Measurements from ENCODE around the gene TRPM4.
A peak's percentile ranks its signal among the peaks of the same experiment; 100 is the strongest.
"Not testable (repeated sequence)": the region's sequence is repeated elsewhere in the genome, so short reads cannot be mapped to it uniquely, and the experiment has no call there.

The TRPM4 gene

DNA sequence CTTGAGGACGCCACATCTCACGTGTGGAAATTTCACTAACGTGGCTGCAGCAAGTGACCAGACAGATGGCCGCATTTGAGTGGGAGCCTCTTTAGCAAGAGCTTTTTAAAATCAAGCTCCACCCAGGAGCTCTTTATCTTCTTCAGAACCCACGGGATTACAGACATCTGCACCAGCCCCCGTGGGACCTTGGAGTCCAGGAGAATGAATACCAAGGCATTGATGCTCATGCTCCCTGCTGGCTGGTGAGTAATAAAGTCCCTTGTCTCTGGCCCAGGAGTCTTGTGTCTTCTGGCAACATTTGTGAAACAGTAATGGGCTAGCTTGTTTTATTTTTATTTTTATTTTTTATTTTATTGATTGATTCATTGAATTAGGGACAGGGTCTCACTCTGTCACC lies 64.4 kb downstream of the TRPM4 start:
- POLR2A ChIA-PET (ENCODE audit: low non-redundant PET): interaction anchor here (1.1 kb wide), 1 partner anchor 118 kb away, joined by 5 read pairs; no protein-coding TSS in a partner anchor
- H3K27ac ChIP-seq: no peak overlapping the region
- TF ChIP-seq, protein P1, sequence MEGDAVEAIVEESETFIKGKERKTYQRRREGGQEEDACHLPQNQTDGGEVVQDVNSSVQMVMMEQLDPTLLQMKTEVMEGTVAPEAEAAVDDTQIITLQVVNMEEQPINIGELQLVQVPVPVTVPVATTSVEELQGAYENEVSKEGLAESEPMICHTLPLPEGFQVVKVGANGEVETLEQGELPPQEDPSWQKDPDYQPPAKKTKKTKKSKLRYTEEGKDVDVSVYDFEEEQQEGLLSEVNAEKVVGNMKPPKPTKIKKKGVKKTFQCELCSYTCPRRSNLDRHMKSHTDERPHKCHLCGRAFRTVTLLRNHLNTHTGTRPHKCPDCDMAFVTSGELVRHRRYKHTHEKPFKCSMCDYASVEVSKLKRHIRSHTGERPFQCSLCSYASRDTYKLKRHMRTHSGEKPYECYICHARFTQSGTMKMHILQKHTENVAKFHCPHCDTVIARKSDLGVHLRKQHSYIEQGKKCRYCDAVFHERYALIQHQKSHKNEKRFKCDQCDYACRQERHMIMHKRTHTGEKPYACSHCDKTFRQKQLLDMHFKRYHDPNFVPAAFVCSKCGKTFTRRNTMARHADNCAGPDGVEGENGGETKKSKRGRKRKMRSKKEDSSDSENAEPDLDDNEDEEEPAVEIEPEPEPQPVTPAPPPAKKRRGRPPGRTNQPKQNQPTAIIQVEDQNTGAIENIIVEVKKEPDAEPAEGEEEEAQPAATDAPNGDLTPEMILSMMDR (conservative IDR thresholded peaks at IDR 0.05; ENCODE audit: low read depth): no peak
- CTCF ChIA-PET: interaction anchor here (0.8 to 2.2 kb wide), 2 partner anchors 124 to 221 kb away, joined by 6 to 10 read pairs; no protein-coding TSS in a partner anchor
- DNase-seq (ENCODE audit: low spot score): no peak

GRCh38 chr19:49222528-49222927 lies 64.9 kb downstream of the TRPM4 start:
- no peak overlapping the region for H3K27ac ChIP-seq
- ChIA-PET POLR2A (ENCODE audit: low non-redundant PET) (no interaction called here), CTCF (interaction anchor here (2.2 kb wide), 1 partner anchor 125 kb away, joined by 10 read pairs; no protein-coding TSS in a partner anchor)
- TF ChIP-seq, protein P1 (conservative IDR thresholded peaks at IDR 0.05; ENCODE audit: low read depth): no peak
- DNase-seq (ENCODE audit: low spot score): no peak

DNA sequence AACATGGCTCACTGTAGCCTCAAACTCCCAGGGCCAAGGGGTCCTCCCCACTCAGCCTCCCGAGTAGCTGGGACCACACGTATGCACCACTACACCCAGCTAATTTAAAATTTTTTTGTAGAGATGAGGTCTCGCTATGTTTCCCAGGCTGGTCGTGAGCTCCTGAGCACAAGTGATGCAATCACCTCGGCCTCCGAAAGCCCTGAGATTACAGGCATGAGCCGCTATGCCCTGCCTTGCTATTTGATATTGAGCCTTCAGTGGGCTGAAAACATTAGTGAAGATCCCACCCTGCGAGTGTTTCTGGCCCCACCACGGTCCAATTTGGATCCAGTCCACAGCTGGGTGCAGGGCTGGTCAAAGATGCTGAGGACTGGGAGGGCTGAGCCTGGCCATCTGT lies 65.9 kb downstream of the TRPM4 start:
- no peak overlapping the region for H3K27ac ChIP-seq
- no peak for DNase-seq (ENCODE audit: low spot score)
- ChIA-PET POLR2A (ENCODE audit: low non-redundant PET) (no interaction called here), CTCF (no interaction called here)
- TF ChIP-seq, protein P1 (conservative IDR thresholded peaks at IDR 0.05; ENCODE audit: low read depth): no peak

DNA sequence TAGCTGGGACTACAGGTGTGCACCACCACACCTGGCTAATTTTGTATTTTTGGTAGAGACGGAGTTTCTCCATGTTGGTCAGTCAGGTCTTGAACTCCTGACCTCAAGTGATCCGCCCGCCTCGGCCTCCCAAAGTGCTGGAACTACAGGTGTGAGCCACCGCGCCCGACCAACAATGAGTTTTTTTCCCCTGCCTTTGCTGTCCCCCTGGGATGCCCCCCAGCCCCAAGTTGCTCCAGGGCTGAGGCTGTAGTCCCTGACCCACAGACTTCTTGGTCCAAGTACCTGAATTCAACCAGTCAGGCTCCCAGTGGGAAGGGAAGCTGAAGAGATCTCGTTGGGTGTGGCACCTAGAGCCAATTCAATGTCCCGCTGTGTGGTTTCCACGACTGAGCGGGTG lies 66.8 kb downstream of the TRPM4 start:
- CTCF ChIA-PET: interaction anchor here (0.8 to 2.5 kb wide), 3 partner anchors 103 to 474 kb away, joined by 3 to 13 read pairs (median 4); no protein-coding TSS in a partner anchor
- DNase-seq (ENCODE audit: low spot score); H3K27ac ChIP-seq; POLR2A ChIA-PET (ENCODE audit: low non-redundant PET): not testable (repeated sequence)

GRCh38 chr19:49224879-49225278 lies 67.3 kb downstream of the TRPM4 start:
- TF ChIP-seq, protein P1 (conservative IDR thresholded peaks at IDR 0.05; ENCODE audit: low read depth): peak; percentile 38; the same call in 1 of the 2 replicates
- POLR2A ChIA-PET (ENCODE audit: low non-redundant PET): no interaction called here
- DNase-seq (ENCODE audit: low spot score): peak; percentile 65
- H3K27ac ChIP-seq: no peak overlapping the region
- CTCF ChIA-PET: interaction anchor here (0.6 to 2.5 kb wide), 10 partner anchors 9 to 474 kb away, joined by 3 to 13 read pairs (median 4); no protein-coding TSS in a partner anchor

GRCh38 chr19:49229416-49229815 lies 71.8 kb downstream of the TRPM4 start:
- CTCF ChIA-PET: interaction anchor here (0.8 to 0.9 kb wide), 2 partner anchors 15 to 162 kb away, joined by 3 to 4 read pairs; no protein-coding TSS in a partner anchor
- POLR2A ChIA-PET (ENCODE audit: low non-redundant PET): no interaction called here
- DNase-seq (ENCODE audit: low spot score): no peak
- no peak overlapping the region for H3K27ac ChIP-seq
- TF ChIP-seq, protein P1 (conservative IDR thresholded peaks at IDR 0.05; ENCODE audit: low read depth): no peak

GRCh38 chr19:49231389-49231788 lies 73.8 kb downstream of the TRPM4 start:
- DNase-seq (ENCODE audit: low spot score): no peak
- TF ChIP-seq, protein P1 (conservative IDR thresholded peaks at IDR 0.05; ENCODE audit: low read depth): no peak
- POLR2A ChIA-PET (ENCODE audit: low non-redundant PET): no interaction called here
- CTCF ChIA-PET: interaction anchor here (1.6 kb wide), 1 partner anchor 70 kb away, joined by 4 read pairs; no protein-coding TSS in a partner anchor
- no peak overlapping the region for H3K27ac ChIP-seq
